Measurements from ENCODE around the gene NBPF20. TPM values are rescaled to one million over a fixed set of nuclear protein-coding genes. Genes with fewer than 3 reads are reported as not detected.
"Not testable (repeated sequence)": the region's sequence is repeated elsewhere in the genome, so short reads cannot be mapped to it uniquely, and the experiment has no call there.

The NBPF20 gene
- 10 to 100 TPM in 2 of 6 experiments, 1 to 10 TPM in 4; 4.0 to 12.4 (median 5.8) TPM for total RNA-seq
- long read RNA-seq, partial matches to known transcripts = 1 of 3 reads
- long read RNA-seq, other reads (novel, unspliced or antisense) = 2 of 3 reads

- no peaks in the 10 kb centered on the region for H3K9me3 ChIP-seq
- 0% methylated on average over 7 of the region's 50 CpGs for WGBS (ENCODE audit: insufficient coverage, low coverage, low lambda C conversion rate, missing lambda C conversion rate)
- TF ChIP-seq POLR2A (IDR thresholded peaks at IDR 0.05) = peak; percentile 79
- no peak for TF ChIP-seq CTCF (IDR thresholded peaks at IDR 0.05)
- no peaks in the 10 kb centered on the region for H3K27me3 ChIP-seq
- ATAC-seq (peak; percentile 97 to 100 (median 99)), DNase-seq (peak; percentile 88 to 90 (median 89))
- intact Hi-C loops (cut with DNase I) = no loop called here
- peak within 1 kb of the TSS; percentile 55 to 70 (median 59) for H3K4me3 ChIP-seq
- peaks cover 0 to 3% (median 0%) of the 10 kb centered on the region in 4 donors for H3K36me3 ChIP-seq
- no peaks in the 10 kb centered on the region for H3K4me1 ChIP-seq
- peak within 1 kb of the TSS; percentile 43 to 79 (median 73) for H3K27ac ChIP-seq
Measured at GRCh38 chr1:145425436-145426029, at the start of gene NBPF20. Gene NBPF20 (minus strand): TSS chr1:145425603. CDS start chr1:145405272, 20,331 bp downstream.

GRCh38 chr1:145474837-145475368 lies 49.5 kb upstream of the NBPF20 start:
- 93% methylated on average over 3 of the region's 8 CpGs for WGBS (ENCODE audit: insufficient coverage, low coverage, low lambda C conversion rate, missing lambda C conversion rate)
- H3K9me3 ChIP-seq; DNase-seq; H3K36me3 ChIP-seq; H3K27ac ChIP-seq; ATAC-seq; H3K4me1 ChIP-seq; H3K4me3 ChIP-seq; H3K27me3 ChIP-seq; intact Hi-C loops (cut with DNase I): not testable (repeated sequence)

- H3K4me3 ChIP-seq; DNase-seq; H3K27me3 ChIP-seq; H3K27ac ChIP-seq; H3K4me1 ChIP-seq; H3K9me3 ChIP-seq; H3K36me3 ChIP-seq; intact Hi-C loops (cut with DNase I); ATAC-seq: not testable (repeated sequence)
- no CpG with 5 or more reads among the region's 2 CpGs for WGBS (ENCODE audit: insufficient coverage, low coverage, low lambda C conversion rate, missing lambda C conversion rate)
Measured at GRCh38 chr1:145472731-145473130, 47.3 kb upstream of the NBPF20 start.

GRCh38 chr1:145471365-145471764 lies 46.0 kb upstream of the NBPF20 start:
- H3K4me1 ChIP-seq; H3K9me3 ChIP-seq; ATAC-seq; DNase-seq; intact Hi-C loops (cut with DNase I); H3K4me3 ChIP-seq; H3K36me3 ChIP-seq; H3K27ac ChIP-seq; H3K27me3 ChIP-seq: not testable (repeated sequence)
- WGBS (ENCODE audit: insufficient coverage, low coverage, low lambda C conversion rate, missing lambda C conversion rate) = 70% methylated on average over 6 of the region's 6 CpGs

GRCh38 chr1:145465405-145466144 lies 40.2 kb upstream of the NBPF20 start:
- H3K27ac ChIP-seq = peak overlapping the region; percentile 33 to 64 (median 55)
- DNase-seq = peak; percentile 52 to 84 (median 65)
- H3K9me3 ChIP-seq; H3K36me3 ChIP-seq; H3K4me1 ChIP-seq; intact Hi-C loops (cut with DNase I); H3K27me3 ChIP-seq: not testable (repeated sequence)
- peak overlapping the region; percentile 18 to 45 (median 43) for H3K4me3 ChIP-seq
- ATAC-seq = peak; percentile 83 to 91 (median 88)
- 2% methylated on average over 16 of the region's 35 CpGs for WGBS (ENCODE audit: insufficient coverage, low coverage, low lambda C conversion rate, missing lambda C conversion rate)
- peak; percentile 91 for TF ChIP-seq POLR2A (IDR thresholded peaks at IDR 0.05)

- H3K27ac ChIP-seq = peak overlapping the region in 1 of 3 donors; percentile 55
Measured at GRCh38 chr1:145464708-145465336, 39.4 kb upstream of the NBPF20 start.

GRCh38 chr1:145464017-145464416 lies 38.6 kb upstream of the NBPF20 start:
- H3K27me3 ChIP-seq; H3K9me3 ChIP-seq; H3K4me1 ChIP-seq; H3K27ac ChIP-seq; intact Hi-C loops (cut with DNase I); H3K36me3 ChIP-seq; H3K4me3 ChIP-seq; ATAC-seq; DNase-seq: not testable (repeated sequence)
- 88% methylated on average over 2 of the region's 2 CpGs for WGBS (ENCODE audit: insufficient coverage, low coverage, low lambda C conversion rate, missing lambda C conversion rate)

More at GRCh38 chr1:145464708-145465336, 39.4 kb upstream of the NBPF20 start:
- peak; percentile 16 to 48 (median 30) for ATAC-seq
- H3K36me3 ChIP-seq; H3K4me1 ChIP-seq; DNase-seq; intact Hi-C loops (cut with DNase I); H3K27me3 ChIP-seq; H3K9me3 ChIP-seq: not testable (repeated sequence)
- H3K4me3 ChIP-seq = peak overlapping the region in 2 of 3 donors; percentile 43 to 45
- 23% methylated on average over 6 of the region's 21 CpGs for WGBS (ENCODE audit: insufficient coverage, low coverage, low lambda C conversion rate, missing lambda C conversion rate)

GRCh38 chr1:145460684-145461083 lies 35.3 kb upstream of the NBPF20 start:
- intact Hi-C loops (cut with DNase I); DNase-seq; ATAC-seq; H3K4me1 ChIP-seq; H3K36me3 ChIP-seq; H3K4me3 ChIP-seq; H3K9me3 ChIP-seq; H3K27ac ChIP-seq; H3K27me3 ChIP-seq: not testable (repeated sequence)
- WGBS (ENCODE audit: insufficient coverage, low coverage, low lambda C conversion rate, missing lambda C conversion rate) = 67% methylated on average over 8 of the region's 10 CpGs

- H3K27me3 ChIP-seq; DNase-seq; intact Hi-C loops (cut with DNase I); H3K4me1 ChIP-seq; H3K36me3 ChIP-seq; H3K27ac ChIP-seq; H3K4me3 ChIP-seq; H3K9me3 ChIP-seq: not testable (repeated sequence)
- peak in 2 of 4 donors; percentile 35 to 38 for ATAC-seq
- 5% methylated on average over 10 of the region's 13 CpGs for WGBS (ENCODE audit: insufficient coverage, low coverage, low lambda C conversion rate, missing lambda C conversion rate)
Measured at GRCh38 chr1:145460048-145460447, 34.6 kb upstream of the NBPF20 start.

GRCh38 chr1:145459591-145459990 lies 34.2 kb upstream of the NBPF20 start:
- intact Hi-C loops (cut with DNase I); H3K4me1 ChIP-seq; H3K9me3 ChIP-seq; H3K36me3 ChIP-seq; H3K27me3 ChIP-seq; H3K4me3 ChIP-seq; DNase-seq; H3K27ac ChIP-seq: not testable (repeated sequence)
- WGBS (ENCODE audit: insufficient coverage, low coverage, low lambda C conversion rate, missing lambda C conversion rate) = no CpG with 5 or more reads among the region's 27 CpGs
- ATAC-seq = peak in 1 of 4 donors; percentile 18
